Esophagus squamous epithelium (tissue), 5 donors: Measurements from ENCODE around the gene BMP7. TPM values are rescaled to one million over a fixed set of nuclear protein-coding genes. Genes with fewer than 3 reads are reported as not detected.
A peak's percentile ranks its signal among the peaks of the same experiment; 100 is the strongest.

Experiments
- DNase-seq: peaks from one replicate; lab custom pipeline; 2025; lab: John Stamatoyannopoulos, UW
- H3K27ac ChIP-seq, 4 donors: fragments of 200-600 bp; sonication (generic); one replicate each; pipeline ENCODE4 v1.5.1; 2016 to 2019; ENCODE audit warnings: mild to moderate bottlenecking in 1 of 4
- H3K27me3 ChIP-seq, 4 donors: fragments of 200-600 bp; sonication (generic); 1 replicate in 3 of 4; 2 replicates in 1 of 4; pipeline versions ENCODE4 v1.5.1 to v1.6.0; 2017 to 2021; ENCODE audit warnings: antibody characterized with exemption in 1 of 4
- H3K36me3 ChIP-seq, 3 donors: fragments of 200-600 bp; sonication (generic); one replicate each; pipeline ENCODE4 v1.5.1; 2016 to 2019
- H3K4me1 ChIP-seq, 3 donors: fragments of 200-600 bp; sonication (generic); one replicate each; pipeline ENCODE4 v1.5.1; 2017 to 2019
- H3K4me3 ChIP-seq, 4 donors: fragments of 200-600 bp; sonication (generic); 1 replicate in 3 of 4; 2 replicates in 1 of 4; pipeline ENCODE4 v1.5.1; 2016 to 2019; ENCODE audit warnings: mild to moderate bottlenecking in 2 of 4, moderate library complexity in 1 of 4
- H3K9me3 ChIP-seq, 3 donors: fragments of 200-600 bp; sonication (generic); one replicate each; pipeline ENCODE4 v1.5.1; 2016 to 2019
- CTCF ChIP-seq, 6 experiments: fragments of 450-650 bp in 4 of 6; fragments of 200-600 bp in 2 of 6; sonication (generic) in 2 of 6; IDR thresholded peaks; one replicate each; pipeline ENCODE4 v1.5.1; 2016 to 2019; ENCODE audit warnings: antibody characterized with exemption in 6 of 6, mild to moderate bottlenecking in 4 of 6, moderate library complexity in 4 of 6
- POLR2A ChIP-seq, 4 donors: fragments of 450-650 bp; IDR thresholded peaks; one replicate each; pipeline ENCODE4 v1.6.1; 2017; ENCODE audit warnings: antibody characterized with exemption in 4 of 4, mild to moderate bottlenecking in 4 of 4, moderate library complexity in 3 of 4
- WGBS, 2 donors: methylation state at CpG; one replicate each; pipeline ENCODE4 v1.1.5; 2018; 5-methylcytosine and 5-hydroxymethylcytosine counted together
- intact Hi-C: fragments of 100-400 bp; cut with DNase I; formaldehyde crosslinking; loops from one replicate; pipeline ENCODE4 v1.15.0; 2022
- total RNA-seq, 4 donors: library from RNA; depleted of rRNA; stranded (reverse); fragments of >200 nt; gene quantifications; one replicate each; pipeline ENCODE4 v1.1.0, GENCODE V29; 2016
- donor health status: DM: yes; HTN: yes; CAD: no.

BMP7 gene
- total RNA-seq, 4 donors from 2014 or later, result 21.8 to 59.8 (median 35.1) TPM

GRCh38 chr20:57308451-57309271 is 42.2 kb upstream of the BMP7 start:
- Histone ChIP-seq H3K4me3 (no peak overlapping the region), H3K27me3 (peaks cover 0 to 4% (median 0%) of the 10 kb centered on the region in 4 donors), H3K9me3 (no peaks in the 10 kb centered on the region), H3K4me1 (peaks cover 7 to 43% (median 16%) of the 10 kb centered on the region in 3 donors), H3K36me3 (no peaks in the 10 kb centered on the region), H3K27ac (no peak overlapping the region)
- TF ChIP-seq CTCF (IDR thresholded peaks at IDR 0.05), result no peak
- TF ChIP-seq POLR2A (IDR thresholded peaks at IDR 0.05), result no peak
- intact Hi-C loops, result no loop called here
- 63 to 73% methylated on average over 10 to 13 of the region's 13 CpGs for WGBS, 2 donors
- DNase-seq, result no peak

- H3K4me3 ChIP-seq, result no peak overlapping the region
- peak overlapping the region in 3 of 4 donors; percentile 60 to 70 (median 68) for H3K27ac ChIP-seq
- peaks cover 7 to 43% (median 16%) of the 10 kb centered on the region in 3 donors for H3K4me1 ChIP-seq
- H3K9me3 ChIP-seq, result no peaks in the 10 kb centered on the region
- H3K27me3 ChIP-seq, result no peaks in the 10 kb centered on the region
- no peaks in the 10 kb centered on the region for H3K36me3 ChIP-seq
- DNase-seq, result no peak
- WGBS, 2 donors, result 14 to 59% methylated on average over 5 of the region's 5 CpGs
- intact Hi-C loops, result no loop called here
- no peak for TF ChIP-seq CTCF (IDR thresholded peaks at IDR 0.05)
Observed at GRCh38 chr20:57306747-57307146, 40.3 kb upstream of the BMP7 start.

- H3K9me3 ChIP-seq, result no peaks in the 10 kb centered on the region
- no peak overlapping the region for H3K27ac ChIP-seq
- TF ChIP-seq POLR2A (IDR thresholded peaks at IDR 0.05) (no peak), CTCF (IDR thresholded peaks at IDR 0.05) (no peak)
- H3K27me3 ChIP-seq, result no peaks in the 10 kb centered on the region
- intact Hi-C loops, result no loop called here
- no peak overlapping the region for H3K4me3 ChIP-seq
- no peak for DNase-seq
- 20 to 85% methylated on average over 1 to 13 of the region's 14 CpGs for WGBS, 2 donors
- H3K4me1 ChIP-seq, result peaks cover under 1 to 13% (median 7%) of the 10 kb centered on the region in 3 donors
- no peaks in the 10 kb centered on the region for H3K36me3 ChIP-seq
Observed at GRCh38 chr20:57301026-57301425, 34.6 kb upstream of the BMP7 start.

- no peaks in the 10 kb centered on the region for H3K4me1 ChIP-seq
- no peaks in the 10 kb centered on the region for H3K36me3 ChIP-seq
- peaks cover 0 to 4% (median 0%) of the 10 kb centered on the region in 4 donors for H3K27me3 ChIP-seq
- no peak for DNase-seq
- intact Hi-C loops, result no loop called here
- no peak for TF ChIP-seq CTCF (IDR thresholded peaks at IDR 0.05)
- TF ChIP-seq POLR2A (IDR thresholded peaks at IDR 0.05), result no peak
- H3K9me3 ChIP-seq, result no peaks in the 10 kb centered on the region
- H3K4me3 ChIP-seq, result no peak overlapping the region
- no peak overlapping the region for H3K27ac ChIP-seq
- 68 to 79% methylated on average over 4 of the region's 4 CpGs for whole genome bisulfite sequencing, 2 donors
Observed at GRCh38 chr20:57298457-57298856, 32.0 kb upstream of the BMP7 start.

GRCh38 chr20:57294550-57294949 is 28.1 kb upstream of the BMP7 start:
- no peak overlapping the region for H3K4me3 ChIP-seq
- H3K4me1 ChIP-seq, result peaks cover 0 to 18% (median 0%) of the 10 kb centered on the region in 3 donors
- no peak for DNase-seq
- no peaks in the 10 kb centered on the region for H3K36me3 ChIP-seq
- WGBS, 2 donors, result 83 to 86% methylated on average over 3 of the region's 3 CpGs
- H3K9me3 ChIP-seq, result no peaks in the 10 kb centered on the region
- intact Hi-C loops, result no loop called here
- peaks cover 0 to 38% (median 0%) of the 10 kb centered on the region in 4 donors for H3K27me3 ChIP-seq
- no peak overlapping the region for H3K27ac ChIP-seq
- TF ChIP-seq POLR2A (IDR thresholded peaks at IDR 0.05) (no peak), CTCF (IDR thresholded peaks at IDR 0.05) (no peak)
